Astrocyte of the cerebellum (primary cell): ENCODE results near the gene ARL11.

ENCODE experiments used
- DNase-seq: peaks from one replicate; pipeline ENCODE4 v3.0.0-alpha.2; 2011; ENCODE audit warnings: low read depth
- H3K4me3 ChIP-seq: 2 replicates; pipeline ENCODE4 v1.5.1; 2011; ENCODE audit warnings: mild to moderate bottlenecking, low read depth, low read length, moderate library complexity
- in situ Hi-C: cut with HindIII; loops from 2 replicates; pipeline ENCODE4 v1.10.0; 2017; ENCODE audit warnings: low sequenced_read_pairs
- TF ChIP-seq, protein P1 (sequence below): IDR thresholded peaks from 2 replicates; pipeline ENCODE4 v1.5.1; 2012; ENCODE audit warnings: low read length, low read depth, moderate library complexity, mild to moderate bottlenecking; ENCODE audit errors: missing control alignments

Gene ARL11

DNA sequence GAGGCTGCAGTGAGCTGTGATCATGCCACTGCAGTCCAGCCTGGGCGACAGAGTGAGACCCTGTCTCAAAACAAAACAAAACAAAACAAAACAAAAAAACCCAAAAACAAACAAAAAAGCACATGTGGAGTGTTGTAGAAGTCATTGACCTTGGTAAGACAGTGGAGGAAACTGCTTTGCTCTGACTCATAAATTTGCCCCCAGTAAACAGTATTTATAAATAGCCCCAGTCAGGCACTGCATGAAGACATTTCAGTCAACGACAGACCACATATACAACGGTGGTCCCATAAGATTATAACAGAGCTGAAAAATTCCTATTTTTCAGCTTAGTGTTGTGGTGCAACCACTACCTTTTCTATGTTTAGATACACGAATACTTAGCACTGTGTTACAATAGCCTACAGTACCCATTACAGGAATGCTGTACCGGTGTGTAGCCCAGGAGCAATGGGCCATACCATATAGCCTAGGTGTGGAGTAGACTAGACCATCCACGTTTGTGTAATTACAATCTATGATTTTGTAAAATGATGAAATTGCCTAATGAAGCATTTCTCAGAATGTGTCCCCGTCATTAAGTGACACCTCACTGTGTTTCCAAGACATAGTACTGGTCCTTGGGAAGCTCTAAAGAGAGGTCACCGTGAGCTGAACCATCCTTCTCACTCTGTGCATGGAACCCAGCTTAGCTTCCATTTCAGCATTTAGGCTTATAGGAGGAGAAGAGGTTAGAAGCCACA lies 1.1 kb downstream of the ARL11 start:
- no peak overlapping the region for H3K4me3 ChIP-seq
- no peak for DNase-seq
- TF ChIP-seq, protein P1, sequence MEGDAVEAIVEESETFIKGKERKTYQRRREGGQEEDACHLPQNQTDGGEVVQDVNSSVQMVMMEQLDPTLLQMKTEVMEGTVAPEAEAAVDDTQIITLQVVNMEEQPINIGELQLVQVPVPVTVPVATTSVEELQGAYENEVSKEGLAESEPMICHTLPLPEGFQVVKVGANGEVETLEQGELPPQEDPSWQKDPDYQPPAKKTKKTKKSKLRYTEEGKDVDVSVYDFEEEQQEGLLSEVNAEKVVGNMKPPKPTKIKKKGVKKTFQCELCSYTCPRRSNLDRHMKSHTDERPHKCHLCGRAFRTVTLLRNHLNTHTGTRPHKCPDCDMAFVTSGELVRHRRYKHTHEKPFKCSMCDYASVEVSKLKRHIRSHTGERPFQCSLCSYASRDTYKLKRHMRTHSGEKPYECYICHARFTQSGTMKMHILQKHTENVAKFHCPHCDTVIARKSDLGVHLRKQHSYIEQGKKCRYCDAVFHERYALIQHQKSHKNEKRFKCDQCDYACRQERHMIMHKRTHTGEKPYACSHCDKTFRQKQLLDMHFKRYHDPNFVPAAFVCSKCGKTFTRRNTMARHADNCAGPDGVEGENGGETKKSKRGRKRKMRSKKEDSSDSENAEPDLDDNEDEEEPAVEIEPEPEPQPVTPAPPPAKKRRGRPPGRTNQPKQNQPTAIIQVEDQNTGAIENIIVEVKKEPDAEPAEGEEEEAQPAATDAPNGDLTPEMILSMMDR = no peak
- in situ Hi-C loops = no loop called here

DNA sequence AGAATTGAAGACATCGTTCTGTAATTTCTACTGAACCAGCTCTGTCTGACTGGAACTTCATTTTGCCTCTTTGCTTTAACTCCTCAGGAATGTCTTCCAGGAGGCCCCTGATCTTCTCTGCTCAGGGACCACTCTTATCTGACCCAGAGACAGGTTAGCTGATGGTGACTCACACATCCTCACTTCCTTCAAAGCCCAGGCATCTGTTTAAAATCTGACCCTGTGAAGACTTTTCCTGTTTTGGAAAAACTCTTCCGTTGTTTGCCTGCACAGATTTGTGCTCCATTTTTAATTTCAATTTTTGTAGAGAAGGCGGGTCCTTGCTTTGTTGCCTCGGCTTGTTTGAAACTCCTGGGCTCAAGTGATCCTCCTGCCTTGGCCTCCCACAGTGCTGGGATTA lies 1.6 kb downstream of the ARL11 start:
- H3K4me3 ChIP-seq = no peak overlapping the region
- DNase-seq = no peak
- in situ Hi-C loops = no loop called here
- TF ChIP-seq, protein P1 = no peak

DNA sequence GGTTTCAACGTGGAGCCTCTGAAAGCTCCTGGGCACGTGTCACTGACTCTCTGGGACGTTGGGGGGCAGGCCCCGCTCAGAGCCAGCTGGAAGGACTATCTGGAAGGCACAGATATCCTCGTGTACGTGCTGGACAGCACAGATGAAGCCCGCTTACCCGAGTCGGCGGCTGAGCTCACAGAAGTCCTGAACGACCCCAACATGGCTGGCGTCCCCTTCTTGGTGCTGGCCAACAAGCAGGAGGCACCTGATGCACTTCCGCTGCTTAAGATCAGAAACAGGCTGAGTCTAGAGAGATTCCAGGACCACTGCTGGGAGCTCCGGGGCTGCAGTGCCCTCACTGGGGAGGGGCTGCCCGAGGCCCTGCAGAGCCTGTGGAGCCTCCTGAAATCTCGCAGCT lies 2.3 kb downstream of the ARL11 start:
- in situ Hi-C loops = no loop called here
- TF ChIP-seq, protein P1 = no peak
- H3K4me3 ChIP-seq = no peak overlapping the region
- DNase-seq = no peak

DNA sequence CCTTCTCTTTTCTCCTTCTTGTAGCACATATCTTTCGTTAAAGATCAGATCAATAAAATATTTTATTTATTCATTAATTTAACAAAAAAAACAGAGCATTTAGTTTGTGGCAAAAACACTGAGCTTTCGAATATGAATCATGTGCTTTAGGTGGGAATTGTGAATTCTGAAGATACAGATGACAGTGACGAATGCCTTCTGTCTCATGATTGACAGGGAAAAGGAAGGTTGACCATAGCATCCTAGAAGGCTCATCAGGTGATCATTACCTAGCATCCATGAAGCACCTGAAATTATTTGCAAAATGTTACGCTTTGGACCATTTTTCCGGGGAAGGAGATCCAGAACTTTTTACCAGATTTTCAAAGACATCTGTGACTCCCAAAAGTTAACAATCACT lies 3.8 kb downstream of the ARL11 start:
- in situ Hi-C loops = no loop called here
- TF ChIP-seq, protein P1 = no peak
- DNase-seq = no peak

DNA sequence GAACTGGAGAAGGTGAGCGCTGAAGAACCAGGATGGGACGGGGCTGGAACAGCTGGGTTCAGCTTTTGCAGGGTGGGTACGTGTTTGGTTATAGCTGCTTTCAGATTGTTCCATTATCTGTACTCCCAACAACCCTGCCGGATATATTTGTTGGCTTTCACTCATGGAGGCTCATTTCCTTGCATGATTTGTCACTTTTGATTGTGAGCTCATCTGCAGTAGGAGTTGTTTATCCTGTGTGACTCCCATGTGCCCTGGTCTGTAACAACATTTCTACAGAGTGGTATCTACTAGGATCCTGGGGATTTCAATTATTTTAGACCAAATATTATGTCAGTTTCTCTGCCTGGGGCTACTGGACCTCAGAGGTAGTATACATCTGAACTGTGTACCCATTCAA lies 5.4 kb downstream of the ARL11 start:
- TF ChIP-seq, protein P1 = no peak
- DNase-seq = no peak
- in situ Hi-C loops = no loop called here
- no peak overlapping the region for H3K4me3 ChIP-seq

More for the DNA sequence above, 3.8 kb downstream of the ARL11 start:
- H3K4me3 ChIP-seq = no peak overlapping the region

DNA sequence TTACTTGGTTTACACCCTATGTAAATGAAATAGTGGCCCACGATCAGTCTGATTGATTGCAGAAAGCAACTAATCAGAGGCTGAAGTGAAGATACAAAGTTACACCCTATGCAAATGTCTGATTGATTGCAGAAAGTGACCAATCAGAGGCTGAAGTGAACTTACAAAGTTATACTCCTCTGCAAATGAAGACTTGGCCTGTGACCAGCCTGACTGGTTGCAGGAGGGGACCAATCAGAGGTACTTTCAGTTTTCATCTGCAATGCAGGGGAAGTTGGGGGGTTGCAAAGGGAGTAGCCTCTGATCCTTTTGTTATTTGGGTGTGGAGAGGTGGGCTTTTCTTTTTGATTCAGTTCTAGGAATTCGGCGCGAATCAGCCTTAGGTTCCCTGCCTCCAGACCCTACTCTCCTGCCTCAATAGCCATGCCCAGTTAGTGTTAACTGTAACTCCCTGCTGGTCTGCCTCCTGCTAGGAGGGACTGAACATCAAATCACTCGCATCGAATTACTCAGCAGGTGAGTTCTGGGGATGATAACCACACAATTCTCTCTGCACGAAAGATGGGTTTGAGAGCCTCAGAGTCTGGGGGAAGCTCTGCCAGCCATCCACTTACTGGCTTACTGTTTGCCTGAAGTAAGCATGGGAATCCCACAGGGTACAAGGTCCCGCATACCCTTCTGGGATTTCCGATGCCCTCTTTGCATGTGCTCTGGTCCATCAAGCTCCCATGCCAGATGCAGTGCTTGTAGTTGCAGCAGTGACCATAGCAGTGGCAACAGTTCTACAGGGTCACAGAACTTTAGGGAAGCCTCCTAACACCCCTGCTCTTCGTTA lies 7.5 kb downstream of the ARL11 start:
- no peak overlapping the region for H3K4me3 ChIP-seq
- TF ChIP-seq, protein P1 = no peak
- in situ Hi-C loops = no loop called here
- no peak for DNase-seq
